Measurements from ENCODE around the gene POLR3G. TPM values are rescaled to one million over a fixed set of nuclear protein-coding genes. Genes with fewer than 3 reads are reported as not detected.

The POLR3G gene, protein sequence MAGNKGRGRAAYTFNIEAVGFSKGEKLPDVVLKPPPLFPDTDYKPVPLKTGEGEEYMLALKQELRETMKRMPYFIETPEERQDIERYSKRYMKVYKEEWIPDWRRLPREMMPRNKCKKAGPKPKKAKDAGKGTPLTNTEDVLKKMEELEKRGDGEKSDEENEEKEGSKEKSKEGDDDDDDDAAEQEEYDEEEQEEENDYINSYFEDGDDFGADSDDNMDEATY
- total RNA-seq (2014; rRNA removed; shearing (Covaris generic)) (9.9 and 14.6 TPM in 2 replicates), total RNA-seq (2022) (12.9 and 14.2 TPM in 2 replicates), Bru-seq, nascent RNA (percentile 70 among the genes with signal in this experiment), BruChase-seq, experiment 1, labeled RNA remaining after a 6-hour chase (percentile 74 among the genes with signal in this experiment), BruChase-seq, experiment 2, labeled RNA remaining after a 2-hour chase (percentile 76 among the genes with signal in this experiment)
- long read RNA-seq, transcript POLR3G-201 (8 exons, 3,285 nt) = major isoform, 11 of 30 reads
- long read RNA-seq, transcript POLR3G-204 (8 exons, 3,251 nt) = minor isoform, 8 of 30 reads
- long read RNA-seq, partial matches to known transcripts = 1 of 30 reads
- long read RNA-seq, other reads (novel, unspliced or antisense) = 7 of 30 reads

GRCh38 chr5:90474235-90475107 lies at the start of gene POLR3G, which contains the start of gene MBLAC2:
TSS of gene POLR3G (plus strand) at chr5:90474864. CDS start at chr5:90485568, 10,704 bp downstream.
TSS of gene MBLAC2 (minus strand) at chr5:90474771. CDS start at chr5:90474292, 479 bp downstream.
- peak within 1 kb of the TSS; percentile 80 for H3K4me3 ChIP-seq (ENCODE audit: low read depth, low read length, poor library complexity, severe bottlenecking)

GRCh38 chr5:90434116-90434714 lies 40.4 kb upstream of the POLR3G start:
- Histone ChIP-seq H3K4me2 (ENCODE audit: low read length) (no peak overlapping the region), H3K36me3 (ENCODE audit: insufficient read depth, low read length) (no peaks in the 10 kb centered on the region), H3K9me2 (ENCODE audit: insufficient read depth, low read length) (no peaks in the 10 kb centered on the region), H4K20me1 (ENCODE audit: insufficient read depth, low read length) (no peaks in the 10 kb centered on the region), H3K79me2 (ENCODE audit: insufficient read depth, low read depth, low read length) (no peaks in the 10 kb centered on the region), H3K4me1 (ENCODE audit: insufficient read depth, low read length, poor library complexity, severe bottlenecking) (no peaks in the 10 kb centered on the region), H3K4me3 (ENCODE audit: low read depth, low read length, poor library complexity, severe bottlenecking) (no peak overlapping the region), H2AFZ (ENCODE audit: low read length) (no peak overlapping the region), H3K9me3 (ENCODE audit: low read length) (no peaks in the 10 kb centered on the region), H3K27ac (ENCODE audit: low read depth, low read length, poor library complexity, severe bottlenecking) (no peak overlapping the region)
- ChIA-PET CTCF (ENCODE audit: unreplicated experiment) (no interaction called here), POLR2A (no interaction called here)
- BruUV-seq (replicated peaks) = no TSS peak
- intact Hi-C loops (cut with micrococcal nuclease; ENCODE audit: unreplicated experiment) = loop anchor here (5.0 kb wide), 1 partner anchor 297 kb away; no protein-coding TSS in a partner anchor
- TF ChIP-seq CTCF (conservative IDR thresholded peaks at IDR 0.05; ENCODE audit: low read length) = peak; percentile 89
- TF ChIP-seq EZH2phosphoT487 (IDR thresholded peaks at IDR 0.05; ENCODE audit: borderline replicate concordance, low read depth, low read length) = no peak
- DNase-seq (ENCODE audit: low spot score) = peak; percentile 55

More at GRCh38 chr5:90474235-90475107, at the start of gene POLR3G, which contains the start of gene MBLAC2:
- TF ChIP-seq EZH2phosphoT487 (IDR thresholded peaks at IDR 0.05; ENCODE audit: borderline replicate concordance, low read depth, low read length) = no peak
- TF ChIP-seq CTCF (conservative IDR thresholded peaks at IDR 0.05; ENCODE audit: low read length) = peak; percentile 45
- Histone ChIP-seq H3K27ac (ENCODE audit: low read depth, low read length, poor library complexity, severe bottlenecking) (peak within 1 kb of the TSS; percentile 59), H3K9me3 (ENCODE audit: low read length) (no peaks in the 10 kb centered on the region), H2AFZ (ENCODE audit: low read length) (peak within 1 kb of the TSS; percentile 89), H3K36me3 (ENCODE audit: insufficient read depth, low read length) (0 out of 2 replicates have a peak, but pooled peaks cover 10% of the 10 kb centered on the region), H3K9me2 (ENCODE audit: insufficient read depth, low read length) (no peaks in the 10 kb centered on the region), H3K4me2 (ENCODE audit: low read length) (peak within 1 kb of the TSS; percentile 96), H4K20me1 (ENCODE audit: insufficient read depth, low read length) (no peaks in the 10 kb centered on the region), H3K79me2 (ENCODE audit: insufficient read depth, low read depth, low read length) (peaks cover 39% of the 10 kb centered on the region), H3K4me1 (ENCODE audit: insufficient read depth, low read length, poor library complexity, severe bottlenecking) (peaks cover 41% of the 10 kb centered on the region)
- intact Hi-C loops (cut with micrococcal nuclease; ENCODE audit: unreplicated experiment) = loop anchor here (1.0 to 2.0 kb wide), 3 partner anchors 55 to 906 kb away; partner anchors contain the start of genes CETN3 and LYSMD3
- POLR2A ChIA-PET = interaction anchor here (0.5 to 3.6 kb wide), 11 partner anchors 14 to 873 kb away, joined by 3 to 40 read pairs (median 4); partner anchors contain the start of genes CETN3 and LYSMD3
- CTCF ChIA-PET (ENCODE audit: unreplicated experiment) = interaction anchor here (1.1 to 1.6 kb wide), 3 partner anchors 35 to 65 kb away, joined by 3 to 5 read pairs (median 3); partner anchors contain the start of gene CETN3
- no TSS peak for BruUV-seq (replicated peaks)
- DNase-seq (ENCODE audit: low spot score) = peak; percentile 93
